Ecto neural progenitor cell (in vitro differentiated cells): ENCODE measurements around the gene CD180.

Experiments
- DNase-seq: peaks from one replicate; pipeline ENCODE4 v3.0.0-alpha.2; 2018; ENCODE audit warnings: low spot score

The CD180 gene

GRCh38 chr5:67211926-67212325 lies 15.3 kb upstream of the CD180 start:
- DNase-seq, result no peak

- DNase-seq, result peak; percentile 70
Observed at GRCh38 chr5:67209141-67209771, 12.7 kb upstream of the CD180 start.

GRCh38 chr5:67208403-67208802 lies 11.8 kb upstream of the CD180 start:
- DNase-seq, result no peak

- DNase-seq, result no peak
Observed at GRCh38 chr5:67206929-67207328, 10.3 kb upstream of the CD180 start.

GRCh38 chr5:67206461-67206860 lies 9.9 kb upstream of the CD180 start:
- DNase-seq, result no peak

- DNase-seq, result no peak
Observed at GRCh38 chr5:67205981-67206380, 9.4 kb upstream of the CD180 start.

GRCh38 chr5:67204821-67205220 lies 8.2 kb upstream of the CD180 start:
- no peak for DNase-seq

GRCh38 chr5:67203701-67204074 lies 7.1 kb upstream of the CD180 start:
- DNase-seq, result no peak

GRCh38 chr5:67202828-67203227 lies 6.2 kb upstream of the CD180 start:
- DNase-seq, result no peak

GRCh38 chr5:67201897-67202549 lies 5.4 kb upstream of the CD180 start:
- no peak for DNase-seq

- DNase-seq, result no peak
Observed at GRCh38 chr5:67200809-67201562, 4.4 kb upstream of the CD180 start.

- no peak for DNase-seq
Observed at GRCh38 chr5:67199859-67200258, 3.3 kb upstream of the CD180 start.

- DNase-seq, result no peak
Observed at GRCh38 chr5:67198917-67199316, 2.3 kb upstream of the CD180 start.

- DNase-seq, result no peak
Observed at GRCh38 chr5:67197536-67197935, 937 bp upstream of the CD180 start.

GRCh38 chr5:67195406-67196275 lies 958 bp downstream of the CD180 start:
- no peak for DNase-seq

GRCh38 chr5:67194166-67194565 lies 2.4 kb downstream of the CD180 start:
- DNase-seq, result no peak

- DNase-seq, result no peak
Observed at GRCh38 chr5:67193439-67193807, 3.2 kb downstream of the CD180 start.

- DNase-seq, result no peak
Observed at GRCh38 chr5:67192719-67193438, 3.7 kb downstream of the CD180 start.

- no peak for DNase-seq
Observed at GRCh38 chr5:67190861-67191260, 5.7 kb downstream of the CD180 start.

GRCh38 chr5:67190410-67190809 lies 6.2 kb downstream of the CD180 start:
- DNase-seq, result no peak

GRCh38 chr5:67189931-67190330 lies 6.7 kb downstream of the CD180 start:
- DNase-seq, result no peak

- DNase-seq, result no peak
Observed at GRCh38 chr5:67189079-67189354, 7.6 kb downstream of the CD180 start.
